ENCODE data around the gene RYR2.

GRCh38 chr1:237320890-237321289 is 278.9 kb downstream of the RYR2 start:
- TF ChIP-seq CTCF (IDR thresholded peaks at IDR 0.05) (no peak), EP300 (IDR thresholded peaks at IDR 0.05; ENCODE audit: low read depth) (no peak), POLR2AphosphoS5 (IDR thresholded peaks at IDR 0.05) (no peak)
